ENCODE data around the gene SSRP1. TPM values are rescaled to one million over a fixed set of nuclear protein-coding genes. Genes with fewer than 3 reads are reported as not detected.

Gene SSRP1
- total and polyA plus RNA-seq, 2 of the 13 experiments (the other 11 are each of a cell fraction or from before 2014, with no cell fraction given) = 93.6 to 129 TPM

GRCh38 chr11:57335343-57336110 lies at the start of gene SSRP1 (continued):
- no peak for TF ChIP-seq FIP1L1 (IDR thresholded peaks at IDR 0.05; ENCODE audit: borderline replicate concordance, insufficient read depth, low read depth, low read length)
- no peak for TF ChIP-seq ATM (IDR thresholded peaks at IDR 0.05; ENCODE audit: borderline replicate concordance)
- TF ChIP-seq NONO (IDR thresholded peaks at IDR 0.05) = no peak
- peak; percentile 88 for TF ChIP-seq NONO (CRISPR knock-in tag; conservative IDR thresholded peaks at IDR 0.05)
- TF ChIP-seq ZNF883 (CRISPR knock-in tag; IDR thresholded peaks at IDR 0.05; ENCODE audit: not compliant biosample characterization) = peak; percentile 54
- no peak for TF ChIP-seq KLF13 (CRISPR knock-in tag; IDR thresholded peaks at IDR 0.05)
- TF ChIP-seq, protein P1, sequence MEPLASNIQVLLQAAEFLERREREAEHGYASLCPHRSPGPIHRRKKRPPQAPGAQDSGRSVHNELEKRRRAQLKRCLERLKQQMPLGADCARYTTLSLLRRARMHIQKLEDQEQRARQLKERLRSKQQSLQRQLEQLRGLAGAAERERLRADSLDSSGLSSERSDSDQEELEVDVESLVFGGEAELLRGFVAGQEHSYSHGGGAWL (CRISPR knock-in tag; IDR thresholded peaks at IDR 0.05) = no peak
- no peak for TF ChIP-seq MAF1 (CRISPR knock-in tag; IDR thresholded peaks at IDR 0.05; ENCODE audit: borderline replicate concordance)
- no peak for TF ChIP-seq ETV6 (CRISPR knock-in tag; conservative IDR thresholded peaks at IDR 0.05)
- TF ChIP-seq ZFP36 (IDR thresholded peaks at IDR 0.05; ENCODE audit: borderline replicate concordance, low read depth, low read length, partially characterized antibody) = no peak
- TF ChIP-seq KLF9 (CRISPR knock-in tag; IDR thresholded peaks at IDR 0.05; ENCODE audit: low read depth) = no peak
- TF ChIP-seq ZNF839 (CRISPR knock-in tag; IDR thresholded peaks at IDR 0.05; ENCODE audit: borderline replicate concordance) = no peak
- TF ChIP-seq EHMT2 (IDR thresholded peaks at IDR 0.05; ENCODE audit: borderline replicate concordance, low read depth, low read length) = no peak
- TF ChIP-seq ZFP91 (CRISPR knock-in tag; IDR thresholded peaks at IDR 0.05; ENCODE audit: borderline replicate concordance) = peak; percentile 34; the same call in 1 of the 2 replicates
- no peak for TF ChIP-seq TEAD2 (CRISPR knock-in tag; IDR thresholded peaks at IDR 0.05)
- TF ChIP-seq ZNF253 (CRISPR knock-in tag; IDR thresholded peaks at IDR 0.05; ENCODE audit: borderline replicate concordance) = no peak
- peak; percentile 57 for TF ChIP-seq ZNF430 (CRISPR knock-in tag; IDR thresholded peaks at IDR 0.05)
- TF ChIP-seq, protein P2, sequence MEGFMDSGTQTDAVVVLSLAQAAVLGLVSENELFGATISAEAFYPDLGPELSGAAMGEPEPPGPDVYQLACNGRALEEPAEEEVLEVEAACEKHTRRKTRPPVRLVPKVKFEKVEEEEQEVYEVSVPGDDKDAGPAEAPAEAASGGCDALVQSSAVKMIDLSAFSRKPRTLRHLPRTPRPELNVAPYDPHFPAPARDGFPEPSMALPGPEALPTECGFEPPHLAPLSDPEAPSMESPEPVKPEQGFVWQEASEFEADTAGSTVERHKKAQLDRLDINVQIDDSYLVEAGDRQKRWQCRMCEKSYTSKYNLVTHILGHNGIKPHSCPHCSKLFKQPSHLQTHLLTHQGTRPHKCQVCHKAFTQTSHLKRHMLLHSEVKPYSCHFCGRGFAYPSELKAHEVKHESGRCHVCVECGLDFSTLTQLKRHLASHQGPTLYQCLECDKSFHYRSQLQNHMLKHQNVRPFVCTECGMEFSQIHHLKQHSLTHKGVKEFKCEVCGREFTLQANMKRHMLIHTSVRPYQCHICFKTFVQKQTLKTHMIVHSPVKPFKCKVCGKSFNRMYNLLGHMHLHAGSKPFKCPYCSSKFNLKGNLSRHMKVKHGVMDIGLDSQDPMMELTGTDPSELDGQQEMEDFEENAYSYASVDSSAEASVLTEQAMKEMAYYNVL (CRISPR knock-in tag; IDR thresholded peaks at IDR 0.05; ENCODE audit: borderline replicate concordance) = no peak
- TF ChIP-seq CREM (IDR thresholded peaks at IDR 0.05) = 0 out of 2 replicates have a peak, but pooled peaks have one; percentile 35
- no peak for TF ChIP-seq CREM (CRISPR knock-in tag; IDR thresholded peaks at IDR 0.05)
- no peak for TF ChIP-seq ZNF326 (CRISPR knock-in tag; IDR thresholded peaks at IDR 0.05; ENCODE audit: borderline replicate concordance)
- TF ChIP-seq ZBTB7A (CRISPR knock-in tag; IDR thresholded peaks at IDR 0.05) = no peak
- no peak for TF ChIP-seq GATA4 (IDR thresholded peaks at IDR 0.05; ENCODE audit: borderline replicate concordance, low read depth)
- TF ChIP-seq NFE2 (CRISPR knock-in tag; IDR thresholded peaks at IDR 0.05) = no peak
- peak; percentile 25; the same call in 1 of the 2 replicates for TF ChIP-seq RXRB (CRISPR knock-in tag; IDR thresholded peaks at IDR 0.05; ENCODE audit: borderline replicate concordance)

Data from HepG2 (cell line).